H9 (cell line): ENCODE measurements around the gene RBFOX2. TPM values are rescaled to one million over a fixed set of nuclear protein-coding genes. Genes with fewer than 3 reads are reported as not detected.

Source experiments
- DNase-seq: peaks from one replicate; pipeline ENCODE4 v3.0.0-alpha.2; 2017
- H2AFZ ChIP-seq: one replicate; pipeline ENCODE4 v1.6.1; 2013; ENCODE audit warnings: mild to moderate bottlenecking, low read length, control low read depth, moderate library complexity
- H2AK5ac ChIP-seq: 2 replicates; pipeline ENCODE4 v1.6.1; 2013; ENCODE audit warnings: low read length, control low read depth, mixed read lengths; ENCODE audit not compliant: insufficient read length
- H2BK120ac ChIP-seq: one replicate; pipeline ENCODE4 v1.6.1; 2013; ENCODE audit warnings: low read depth, mild to moderate bottlenecking, low read length, control low read depth, inconsistent platforms; ENCODE audit not compliant: poor library complexity, severe bottlenecking
- H2BK12ac ChIP-seq: 2 replicates; pipeline ENCODE4 v1.6.1; 2013; ENCODE audit warnings: low read length, control low read depth, mixed read lengths, low read depth; ENCODE audit not compliant: insufficient read length
- H2BK15ac ChIP-seq: 2 replicates; pipeline ENCODE4 v1.6.1; 2013; ENCODE audit warnings: low read depth, low read length, control low read depth
- H2BK20ac ChIP-seq: one replicate; pipeline ENCODE4 v1.6.1; 2013; ENCODE audit warnings: low read depth, mild to moderate bottlenecking, low read length, control low read depth, inconsistent platforms; ENCODE audit not compliant: poor library complexity, severe bottlenecking
- H2BK5ac ChIP-seq: 2 replicates; pipeline ENCODE4 v1.6.1; 2013; ENCODE audit warnings: low read length, control low read depth, mixed read lengths; ENCODE audit not compliant: insufficient read length
- H3K14ac ChIP-seq: 2 replicates; pipeline ENCODE4 v1.6.1; 2013; ENCODE audit warnings: low read length, control low read depth; ENCODE audit not compliant: insufficient read depth
- H3K18ac ChIP-seq: 2 replicates; pipeline ENCODE4 v1.6.1; 2013; ENCODE audit warnings: low read depth, mild to moderate bottlenecking, mixed read lengths, low read length, control low read depth; ENCODE audit not compliant: insufficient read length
- H3K23ac ChIP-seq: 2 replicates; pipeline ENCODE4 v1.6.1; 2013; ENCODE audit warnings: low read length, control low read depth, mixed read lengths, low read depth; ENCODE audit not compliant: insufficient read length
- H3K23me2 ChIP-seq: 2 replicates; pipeline ENCODE4 v1.6.1; 2013; ENCODE audit warnings: low read depth, mild to moderate bottlenecking, mixed read lengths, low read length, control low read depth; ENCODE audit not compliant: insufficient read length, poor library complexity, severe bottlenecking
- H3K27ac ChIP-seq: 2 replicates; pipeline ENCODE4 v1.5.1; 2013; ENCODE audit warnings: low read length, control low read depth, mixed read lengths, low read depth; ENCODE audit not compliant: insufficient read length
- H3K27me3 ChIP-seq: 2 replicates; pipeline ENCODE4 v1.6.1; 2013; ENCODE audit warnings: low read length, control low read depth, inconsistent platforms; ENCODE audit not compliant: insufficient read depth
- H3K4ac ChIP-seq: 2 replicates; pipeline ENCODE4 v1.6.1; 2013; ENCODE audit warnings: low read depth, mild to moderate bottlenecking, control low read depth, inconsistent platforms, low read length, moderate library complexity
- H3K4me1 ChIP-seq: 2 replicates; pipeline ENCODE4 v1.6.1; 2013; ENCODE audit warnings: low read length, control low read depth, inconsistent platforms; ENCODE audit not compliant: insufficient read depth
- H3K4me2 ChIP-seq: 2 replicates; pipeline ENCODE4 v1.6.1; 2013; ENCODE audit warnings: low read length, control low read depth, mixed read lengths; ENCODE audit not compliant: insufficient read length, insufficient read depth
- H3K56ac ChIP-seq: 2 replicates; pipeline ENCODE4 v1.6.1; 2013; ENCODE audit warnings: low read depth, mild to moderate bottlenecking, mixed read lengths, low read length, control low read depth; ENCODE audit not compliant: insufficient read length
- H3K79me1 ChIP-seq: 2 replicates; pipeline ENCODE4 v1.6.1; 2013; ENCODE audit warnings: low read depth, mild to moderate bottlenecking, moderate library complexity, low read length, control low read depth, inconsistent platforms; ENCODE audit not compliant: insufficient read depth, poor library complexity, severe bottlenecking
- H3K79me2 ChIP-seq: 2 replicates; pipeline ENCODE4 v1.6.1; 2013; ENCODE audit warnings: low read length, control low read depth, inconsistent platforms; ENCODE audit not compliant: insufficient read depth
- H3K9ac ChIP-seq: 2 replicates; pipeline ENCODE4 v1.6.1; 2013; ENCODE audit warnings: low read length, control low read depth, mixed read lengths; ENCODE audit not compliant: insufficient read length; ENCODE audit errors: extremely low read depth
- H3K9me3 ChIP-seq: one replicate; pipeline ENCODE4 v1.6.1; 2013; ENCODE audit warnings: low read depth, low read length, inconsistent platforms; ENCODE audit not compliant: control insufficient read depth
- H3T11ph ChIP-seq: one replicate; pipeline ENCODE4 v1.6.1; 2013; ENCODE audit warnings: mild to moderate bottlenecking, low read length, control low read depth, inconsistent platforms
- H4K20me1 ChIP-seq: one replicate; pipeline ENCODE4 v1.6.1; 2013; ENCODE audit not compliant: control insufficient read depth, insufficient read length, insufficient read depth
- H4K5ac ChIP-seq: 2 replicates; pipeline ENCODE4 v1.6.1; 2013; ENCODE audit warnings: low read depth, mild to moderate bottlenecking, mixed read lengths, low read length, control low read depth; ENCODE audit not compliant: insufficient read length
- H4K8ac ChIP-seq: replicated peaks from 2 replicates; pipeline ENCODE4 v1.6.1; 2013; ENCODE audit warnings: low read length, control low read depth, mixed read lengths, low read depth; ENCODE audit not compliant: insufficient read length
- H4K91ac ChIP-seq: 2 replicates; pipeline ENCODE4 v1.6.1; 2013; ENCODE audit warnings: low read depth, mild to moderate bottlenecking, moderate library complexity, mixed read lengths, low read length, control low read depth; ENCODE audit not compliant: insufficient read length
- H3K27ac Mint-ChIP-seq, 3 experiments: 2 replicates in 2 of 3; 3 replicates in 1 of 3; pipeline ENCODE4 v1.8.0; 2020 to 2021; ENCODE audit warnings: mixed read lengths in 3 of 3, mild to moderate bottlenecking in 1 of 3, moderate library complexity in 1 of 3
- H3K27me3 Mint-ChIP-seq: 2 replicates; pipeline ENCODE4 v1.8.0; 2021; ENCODE audit warnings: low read depth, mild to moderate bottlenecking, moderate library complexity, mixed read lengths
- H3K36me3 Mint-ChIP-seq, 3 experiments: 2 replicates in 2 of 3; 3 replicates in 1 of 3; pipeline ENCODE4 v1.8.0; 2020 to 2021; ENCODE audit warnings: low read depth in 3 of 3, mixed read lengths in 3 of 3; ENCODE audit not compliant: insufficient read depth in 1 of 3
- H3K4me1 Mint-ChIP-seq, 2 experiments: 2 replicates each; pipeline ENCODE4 v1.8.0; 2020; ENCODE audit warnings: mixed read lengths in 2 of 2
- H3K4me3 Mint-ChIP-seq, 2 experiments: 2 replicates in 1 of 2; 3 replicates in 1 of 2; pipeline ENCODE4 v1.8.0; 2020 to 2021; ENCODE audit warnings: mild to moderate bottlenecking in 2 of 2, mixed read lengths in 2 of 2, moderate library complexity in 1 of 2
- H3K9me3 Mint-ChIP-seq, 2 experiments: 2 replicates in 1 of 2; 3 replicates in 1 of 2; pipeline ENCODE4 v1.8.0; 2020; ENCODE audit warnings: mild to moderate bottlenecking in 2 of 2, mixed read lengths in 2 of 2, moderate library complexity in 1 of 2
- CTCF ChIP-seq: fragments of 200-600 bp; sonication (generic); conservative IDR thresholded peaks from 3 replicates; pipeline ENCODE4 v1.8.0; 2021; ENCODE audit warnings: antibody characterized with exemption, mild to moderate bottlenecking
- WGBS: extraction: QIAGEN DNeasy Blood & Tissue Kit; methylation state at CpG from one replicate; pipeline ENCODE4 v1.1.7; 2013; ENCODE audit warnings: missing lambda C conversion rate, low lambda C conversion rate, mixed read lengths; ENCODE audit not compliant: insufficient read length; ENCODE audit errors: extremely low coverage; 5-methylcytosine and 5-hydroxymethylcytosine counted together
- total RNA-seq: library from RNA; stranded (reverse); gene quantifications from 2 replicates; pipeline ENCODE4 v1.2.1, GENCODE V29; 2021

RBFOX2 gene
- total RNA-seq, 1 experiment from 2014 or later: 84.7 TPM

- Histone ChIP-seq H3K9ac (no peak overlapping the region), H4K20me1 (no peaks in the 10 kb centered on the region), H3K27me3 (no peaks in the 10 kb centered on the region), H3K4me2 (no peak overlapping the region), H3K4me1 (no peaks in the 10 kb centered on the region), H3K27ac (no peak overlapping the region), H2BK12ac (no peak overlapping the region), H4K8ac (no peak overlapping the region), H3K79me1 (no peaks in the 10 kb centered on the region), H2BK20ac (no peak overlapping the region), H3K23me2 (no peaks in the 10 kb centered on the region), H3K18ac (no peak overlapping the region), H3K9me3 (no peaks in the 10 kb centered on the region), H3K23ac (no peak overlapping the region), H4K91ac (no peak overlapping the region), H4K5ac (no peak overlapping the region), H3K79me2 (no peaks in the 10 kb centered on the region), H2BK120ac (no peak overlapping the region), H3K14ac (no peak overlapping the region), H2AK5ac (no peak overlapping the region), H3T11ph (no peak overlapping the region), H2AFZ (no peak overlapping the region), H2BK5ac (no peak overlapping the region), H3K4ac (no peak overlapping the region), H2BK15ac (no peak overlapping the region), H3K56ac (no peak overlapping the region)
- no peak for DNase-seq
- WGBS: no CpG with 5 or more reads among the region's 5 CpGs
- no peak for TF ChIP-seq CTCF
- Mint-ChIP-seq H3K4me1 (peaks cover 0 to 2% of the 10 kb centered on the region in 2 experiments; a peak in 1 of 4 replicates), H3K27ac (no peak overlapping the region), H3K27me3 (peaks cover 1% of the 10 kb centered on the region), H3K9me3 (peaks cover 5% of the 10 kb centered on the region in 2 experiments; a peak in 3 of 5 replicates), H3K4me3 (no peak overlapping the region), H3K36me3 (peaks cover 0 to 4% (median 2%) of the 10 kb centered on the region in 3 experiments; a peak in 3 of 7 replicates)
Measured at GRCh38 chr22:36075724-36076123, 47.1 kb upstream of the RBFOX2 start.
